ENCODE data around the gene SYNC. TPM values are rescaled to one million over a fixed set of nuclear protein-coding genes. Genes with fewer than 3 reads are reported as not detected.

SYNC gene
- total and polyA plus RNA-seq, 9 of the 15 experiments (the other 6 are each of a cell fraction or from before 2014, with no cell fraction given): 0.49 to 1.1 (median 0.87) TPM

GRCh38 chr1:32724678-32725614 is 22.4 kb upstream of the SYNC start (continued):
- no peak for TF ChIP-seq RBM39 (optimal IDR thresholded peaks at IDR 0.05; ENCODE audit: low read depth, low read length)
- no peak for TF ChIP-seq THRA (IDR thresholded peaks at IDR 0.05)
- TF ChIP-seq HMGN3 (IDR thresholded peaks at IDR 0.05; ENCODE audit: borderline replicate concordance, extremely low read depth, insufficient read length, low read depth, low read length): no peak
- TF ChIP-seq ZNF644 (tag; IDR thresholded peaks at IDR 0.05; ENCODE audit: low read depth): no peak
- TF ChIP-seq ZNF785 (CRISPR knock-in tag; IDR thresholded peaks at IDR 0.05): no peak
- no peak for TF ChIP-seq NR2F6 (CRISPR knock-in tag; IDR thresholded peaks at IDR 0.05)
- peak; percentile 65; the same call in 1 of the 2 replicates for TF ChIP-seq TRIM28 (IDR thresholded peaks at IDR 0.05)
- 0 out of 6 replicates have a peak, but pooled peaks of 2 of the 3 experiments have one; percentile 1 to 7 for TF ChIP-seq CTCF (IDR thresholded peaks at IDR 0.05 in 2 of 3, conservative IDR thresholded peaks at IDR 0.05 in 1 of 3; ENCODE audit: insufficient read depth in 2 of 3, low read depth in 1 of 3, low read length in 3 of 3)
- no peak for TF ChIP-seq PPARD (CRISPR knock-in tag; IDR thresholded peaks at IDR 0.05)
- no peak for TF ChIP-seq CHD4 (IDR thresholded peaks at IDR 0.05; ENCODE audit: insufficient read depth, insufficient replicate concordance, low read depth, low read length, poor library complexity, severe bottlenecking)
- 0 out of 2 replicates have a peak, but pooled peaks have one; percentile 38 for TF ChIP-seq MECOM (CRISPR knock-in tag; IDR thresholded peaks at IDR 0.05)
- TF ChIP-seq ZSCAN29 (IDR thresholded peaks at IDR 0.05): no peak
- TF ChIP-seq DIDO1 (tag; IDR thresholded peaks at IDR 0.05; ENCODE audit: low read depth): 0 out of 2 replicates have a peak, but pooled peaks have one; percentile 26
- TF ChIP-seq ATF2 (CRISPR knock-in tag; IDR thresholded peaks at IDR 0.05): no peak
- no peak for TF ChIP-seq ZNF121 (CRISPR knock-in tag; conservative IDR thresholded peaks at IDR 0.05)
- no peak for TF ChIP-seq MLLT1 (IDR thresholded peaks at IDR 0.05)
- no peak for TF ChIP-seq MITF (IDR thresholded peaks at IDR 0.05)
- TF ChIP-seq USF1 (CRISPR knock-in tag; IDR thresholded peaks at IDR 0.05): no peak

Measured in K562 (cell line).